GM19395 (cell line): ENCODE results near the gene BRMS1.

ENCODE experiments used
- ATAC-seq: cut with Tn5 transposase; IDR thresholded peaks from one replicate; pipeline ENCODE4 v1.9.1; 2021; ENCODE audit warnings: mild to moderate bottlenecking, moderate library complexity; ENCODE audit not compliant: unreplicated experiment

Gene BRMS1

DNA sequence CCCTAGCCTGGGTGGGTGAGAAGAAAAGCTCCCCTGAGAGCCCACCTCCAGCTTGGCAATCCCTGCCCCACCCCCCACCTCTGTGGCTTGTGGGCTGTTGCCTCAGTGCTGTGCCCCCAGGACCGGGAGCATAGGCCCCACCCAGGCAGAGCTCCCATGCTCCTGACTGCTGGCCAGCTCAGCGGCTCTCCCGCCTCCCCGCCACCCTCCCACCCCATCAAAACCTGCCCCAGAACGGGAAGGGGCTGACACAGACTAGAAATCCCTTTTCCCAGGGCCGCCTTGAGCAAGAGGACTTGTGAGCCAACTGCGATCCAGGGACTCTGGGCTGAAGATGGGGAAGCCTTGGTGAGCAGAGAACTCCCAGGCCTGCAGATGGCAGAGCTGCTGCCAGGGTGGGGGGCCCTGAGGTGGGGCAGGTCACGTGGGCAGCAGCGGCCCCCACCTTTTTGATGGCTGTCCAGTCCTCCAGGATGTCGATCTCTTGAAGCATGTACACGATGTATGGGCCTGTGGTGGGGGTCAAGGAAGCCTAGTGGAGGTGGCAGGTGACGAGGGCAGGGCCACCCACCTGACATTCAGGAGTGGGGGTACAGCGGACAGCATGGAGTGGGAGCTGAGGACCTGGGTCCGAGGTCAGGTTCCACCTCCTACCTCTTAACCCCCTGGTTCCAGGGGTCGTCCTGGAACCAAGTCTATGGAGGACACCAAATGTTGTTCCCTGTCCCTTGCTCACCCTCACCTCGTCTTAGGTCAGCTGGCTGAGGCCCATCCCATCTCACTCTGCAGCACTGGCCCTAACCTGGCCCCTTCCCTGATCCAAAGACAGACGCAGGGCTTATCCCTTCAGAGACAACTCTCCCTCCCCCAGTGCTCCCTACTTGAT lies 6.4 kb downstream of the BRMS1 start:
- no peak for ATAC-seq

DNA sequence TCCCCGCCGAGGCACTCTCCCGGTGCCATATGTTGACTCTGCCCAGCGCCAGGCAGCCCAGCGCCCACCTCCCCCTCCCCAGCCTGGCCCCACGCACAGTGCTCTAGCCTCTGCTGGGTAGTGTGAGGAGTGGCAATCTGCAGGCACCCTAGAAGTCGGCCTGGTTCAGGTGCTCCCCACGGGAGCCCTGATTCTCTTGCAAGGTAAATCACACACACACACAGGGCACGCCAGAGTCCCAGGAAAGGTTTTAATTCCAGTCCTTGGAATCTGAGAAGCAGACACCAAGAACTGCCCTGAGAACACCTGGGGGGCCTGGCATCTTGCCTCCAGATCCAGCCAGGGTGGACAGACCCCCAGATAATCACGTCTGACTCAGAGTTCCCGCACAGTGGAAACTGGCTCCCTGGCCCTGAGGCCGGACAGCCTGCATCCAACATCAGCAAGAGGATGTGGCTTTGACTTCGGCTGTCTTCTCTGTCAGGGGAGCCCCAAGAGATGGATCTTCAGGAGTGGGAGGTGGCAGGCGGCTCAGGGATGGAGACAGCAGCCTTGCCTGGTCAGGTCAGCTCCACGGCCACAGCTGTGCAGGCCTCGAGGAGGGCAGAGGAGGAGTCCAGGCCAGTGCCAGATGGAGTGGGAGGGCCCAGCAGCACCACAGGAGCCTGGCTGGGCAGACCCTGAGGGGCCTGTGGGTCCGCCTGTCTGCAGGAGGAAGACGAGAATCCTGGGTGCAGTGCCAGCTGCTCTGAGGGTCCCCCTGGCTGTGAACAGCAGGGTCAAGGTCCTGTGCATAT lies 7.6 kb downstream of the BRMS1 start:
- ATAC-seq = no peak

DNA sequence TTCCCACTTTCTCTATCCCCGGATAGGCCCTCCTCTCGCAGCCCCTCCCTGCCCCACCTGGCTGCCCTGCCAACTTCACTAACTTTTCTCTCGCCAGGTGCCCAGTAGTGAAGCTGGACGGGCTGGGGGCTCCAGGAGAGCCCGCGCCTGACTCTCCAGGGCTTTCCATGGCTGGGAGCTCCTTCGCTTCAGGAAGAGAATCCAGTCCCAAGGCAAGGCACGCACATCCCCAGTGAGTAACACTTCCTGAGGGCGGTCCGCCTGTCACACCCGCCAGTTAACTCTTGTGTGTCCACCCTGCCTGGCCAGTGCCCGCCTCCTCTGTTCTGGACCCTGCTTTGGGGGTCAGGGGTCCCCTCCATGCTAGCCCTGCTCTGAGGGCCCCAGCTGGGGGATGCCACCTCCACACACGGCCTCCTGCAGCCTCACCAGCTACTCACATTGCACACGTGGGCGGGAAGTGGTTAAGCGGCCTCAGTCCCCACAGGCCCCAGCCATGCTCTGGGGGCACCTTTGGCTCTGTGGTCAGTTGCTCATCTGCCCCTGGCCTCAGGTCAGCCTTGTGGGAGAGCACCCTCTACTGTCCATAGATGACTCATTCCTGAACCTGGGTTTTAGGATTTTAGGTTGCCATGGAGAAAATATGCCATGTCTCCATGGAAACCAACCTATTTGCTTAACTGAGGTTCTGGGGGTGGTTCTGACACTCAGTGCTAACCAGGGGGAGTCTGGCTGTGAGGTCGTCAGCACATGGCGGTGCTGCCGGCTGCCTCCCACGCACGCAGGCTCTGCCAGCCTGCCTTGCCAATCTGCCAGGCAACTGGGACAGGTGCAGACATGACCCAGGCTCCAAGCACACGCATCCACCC lies 8.4 kb downstream of the BRMS1 start, which contains the start of gene RIN1:
TSS of gene RIN1 (minus strand) at position 201 of the 869 bp plus-strand sequence. CDS start at position 169, 32 bp downstream.
- ATAC-seq = peak; percentile 61

DNA sequence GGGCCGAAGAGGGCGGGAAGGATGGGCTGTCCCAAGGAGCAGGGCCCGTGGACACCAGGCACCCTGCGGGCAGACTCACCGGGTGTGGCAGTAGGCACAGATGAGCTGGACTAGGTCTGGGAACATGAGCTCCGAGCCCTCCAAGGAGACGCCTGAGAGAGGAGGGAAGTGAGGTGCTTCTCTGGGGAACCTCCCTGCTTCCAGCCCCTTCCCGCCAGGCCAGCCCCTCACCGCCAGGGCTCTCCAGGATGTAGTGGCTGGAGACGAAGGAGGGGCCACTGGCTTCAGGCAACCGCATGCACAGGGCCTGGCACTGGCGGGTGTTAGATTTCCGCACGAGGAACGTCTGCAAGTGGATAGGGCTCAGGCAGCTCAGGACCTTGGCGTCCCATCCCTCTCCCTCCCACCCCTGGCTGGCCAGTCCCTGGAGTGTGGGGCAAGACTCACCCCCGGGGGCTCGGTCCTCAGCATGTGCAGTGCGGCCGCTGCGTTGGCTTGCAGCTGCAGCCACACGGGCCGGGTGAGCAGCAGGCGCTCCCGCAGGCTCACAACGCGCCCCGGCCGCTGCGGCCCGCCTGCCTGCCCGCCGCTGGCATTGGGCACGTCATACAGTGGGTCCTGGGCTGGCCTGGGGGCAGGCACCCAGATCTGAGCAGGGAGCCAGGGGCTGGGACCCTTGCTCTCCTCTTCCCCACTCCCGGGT lies 9.2 kb downstream of the BRMS1 start:
- no peak for ATAC-seq

DNA sequence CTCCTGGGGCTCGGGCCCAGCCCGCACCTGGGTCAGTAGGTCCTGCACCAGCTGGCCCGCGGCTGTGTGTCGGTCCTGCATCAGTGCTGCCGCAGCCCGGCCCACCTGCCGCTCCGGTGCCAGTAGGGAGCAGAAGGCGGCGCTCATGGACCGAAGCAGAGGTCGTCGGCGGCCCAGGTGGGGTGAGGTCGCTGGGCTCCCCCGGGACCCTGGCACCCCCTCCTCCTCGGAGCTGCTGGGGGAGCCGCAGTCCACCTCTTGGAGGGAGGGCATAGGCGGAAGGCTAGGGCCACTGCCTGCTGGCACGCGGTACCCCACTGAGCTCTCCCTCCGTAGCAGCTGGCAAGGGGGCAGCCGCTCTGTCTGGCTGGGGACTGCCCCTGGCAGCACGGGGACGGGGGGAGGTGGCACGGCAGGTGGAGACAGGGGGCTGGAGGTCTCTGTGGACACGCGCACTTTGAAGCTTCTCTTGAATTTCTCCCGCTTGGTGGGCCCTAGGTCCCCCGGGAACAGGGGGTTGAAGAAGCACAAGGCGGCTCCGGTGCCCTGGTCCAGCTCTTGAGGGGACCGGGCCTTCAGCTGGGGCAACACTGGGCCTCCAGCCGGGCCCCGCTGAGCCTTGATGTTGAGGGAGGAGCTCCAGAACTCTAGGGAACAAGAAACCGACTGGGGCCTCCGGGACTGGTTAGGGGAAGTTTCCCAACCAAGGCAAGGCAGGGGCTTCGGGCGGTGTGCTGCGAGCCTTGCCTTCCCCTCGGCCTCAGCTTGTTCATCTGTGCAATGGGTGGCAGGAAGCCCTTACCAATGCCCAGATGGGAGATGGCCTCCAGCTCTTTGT lies 10.1 kb downstream of the BRMS1 start:
- no peak for ATAC-seq

DNA sequence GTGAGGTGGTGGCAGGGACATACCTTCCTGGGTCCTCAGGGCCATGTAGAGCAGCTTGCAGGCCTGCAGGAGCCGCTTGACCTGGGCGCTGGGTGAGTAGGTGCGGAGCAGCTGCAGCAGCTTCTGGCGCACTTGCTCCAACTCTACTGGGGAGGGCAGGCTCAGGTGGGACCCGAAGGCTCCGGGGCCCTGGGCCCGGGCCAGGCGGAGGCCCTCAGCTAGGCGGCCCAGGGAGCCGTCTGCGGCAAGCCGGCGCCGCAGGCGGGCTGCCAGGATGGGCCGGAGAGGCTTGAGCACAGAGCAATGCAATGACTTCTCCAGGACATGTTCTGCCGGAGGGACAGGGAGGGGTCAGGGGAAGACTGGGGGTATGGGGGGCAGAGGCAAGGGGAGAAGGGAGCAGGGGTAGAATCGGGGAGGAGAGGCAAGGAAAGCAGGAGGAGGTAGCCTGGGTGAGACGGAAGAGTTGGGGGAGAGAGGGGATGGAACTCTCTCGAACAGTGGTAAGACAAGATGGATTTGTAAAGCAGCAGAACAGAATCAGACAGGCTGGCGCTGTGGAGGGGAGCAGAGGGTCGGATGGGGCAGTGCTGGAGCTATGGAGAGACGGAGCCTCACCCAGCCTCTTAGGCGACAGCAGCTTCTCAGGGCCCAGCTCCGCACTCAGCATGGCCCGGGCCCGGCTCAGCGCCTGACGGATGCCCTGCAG lies 10.9 kb downstream of the BRMS1 start:
- no peak for ATAC-seq

DNA sequence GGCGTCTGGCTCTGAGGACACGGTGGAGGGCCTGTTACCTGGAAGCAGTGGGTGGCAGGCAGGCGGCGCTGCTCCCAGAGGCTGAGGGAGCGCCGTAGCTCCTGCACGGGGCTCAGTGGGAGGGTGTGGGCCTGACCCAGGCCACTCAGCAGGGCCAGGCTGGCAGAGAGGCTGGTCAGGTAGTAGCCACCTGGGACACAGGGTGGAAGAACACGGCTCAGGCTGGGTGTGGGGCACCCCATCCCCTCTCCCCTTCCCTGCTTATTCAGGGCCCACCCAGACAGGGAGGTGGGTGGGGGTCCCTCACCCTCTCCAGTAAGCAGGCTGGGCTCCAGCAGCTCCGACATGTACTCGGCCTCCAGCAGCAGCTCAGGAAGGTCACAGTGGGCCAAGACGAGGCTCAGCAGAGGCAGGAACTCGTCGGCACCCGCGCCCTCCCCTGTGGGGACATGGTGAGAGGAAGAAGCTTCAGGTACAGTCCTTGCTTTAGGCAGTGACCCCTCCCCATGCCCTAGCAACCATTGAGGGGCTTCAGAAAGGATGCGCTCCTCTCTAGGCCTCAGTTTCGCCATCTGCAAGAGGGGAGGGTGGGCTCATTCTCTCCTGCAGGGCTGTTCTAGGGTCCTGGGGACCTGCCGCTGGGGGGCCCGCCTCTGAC lies 11.6 kb downstream of the BRMS1 start:
- ATAC-seq = no peak

DNA sequence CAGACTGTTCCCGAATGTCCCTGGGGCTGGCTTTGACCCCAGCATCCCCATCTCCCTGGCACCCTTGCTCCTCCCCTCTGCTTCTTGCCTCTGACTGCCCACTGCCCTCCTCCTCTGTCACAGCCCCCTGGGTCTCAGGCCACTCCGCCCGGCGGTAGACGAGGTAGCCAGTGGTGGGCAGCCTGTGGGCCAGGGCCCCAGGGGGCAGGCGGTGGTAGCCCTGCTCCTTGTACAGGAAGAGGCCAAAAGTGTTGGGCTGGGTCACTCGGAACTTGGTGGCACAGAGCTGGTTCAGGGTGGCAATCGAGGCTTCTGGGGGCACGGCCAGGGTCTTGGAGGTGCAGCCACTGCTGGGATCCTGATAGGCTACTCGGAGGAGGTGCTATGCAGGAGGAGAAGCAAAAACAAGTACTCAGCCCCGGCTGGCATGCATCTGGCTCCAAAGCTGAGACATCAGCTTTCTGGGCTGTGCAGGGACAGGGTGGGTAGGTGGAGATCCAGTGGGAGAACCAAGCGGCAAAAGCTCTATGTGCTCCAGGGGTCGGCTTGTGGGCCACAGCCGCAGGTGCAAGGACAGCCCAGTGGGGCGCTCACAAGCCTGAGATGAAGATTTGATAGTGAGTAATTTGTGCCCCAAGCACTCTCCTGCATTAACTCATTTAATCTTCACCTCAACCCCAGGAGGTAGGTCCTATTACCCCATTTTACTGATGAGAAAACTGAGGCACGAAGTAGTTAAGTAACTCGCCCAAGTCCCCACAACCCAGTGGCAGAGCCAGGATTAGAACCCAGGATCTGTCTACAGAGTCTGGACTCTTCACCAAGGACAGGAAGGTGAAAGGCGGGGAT lies 12.3 kb downstream of the BRMS1 start:
- no peak for ATAC-seq

DNA sequence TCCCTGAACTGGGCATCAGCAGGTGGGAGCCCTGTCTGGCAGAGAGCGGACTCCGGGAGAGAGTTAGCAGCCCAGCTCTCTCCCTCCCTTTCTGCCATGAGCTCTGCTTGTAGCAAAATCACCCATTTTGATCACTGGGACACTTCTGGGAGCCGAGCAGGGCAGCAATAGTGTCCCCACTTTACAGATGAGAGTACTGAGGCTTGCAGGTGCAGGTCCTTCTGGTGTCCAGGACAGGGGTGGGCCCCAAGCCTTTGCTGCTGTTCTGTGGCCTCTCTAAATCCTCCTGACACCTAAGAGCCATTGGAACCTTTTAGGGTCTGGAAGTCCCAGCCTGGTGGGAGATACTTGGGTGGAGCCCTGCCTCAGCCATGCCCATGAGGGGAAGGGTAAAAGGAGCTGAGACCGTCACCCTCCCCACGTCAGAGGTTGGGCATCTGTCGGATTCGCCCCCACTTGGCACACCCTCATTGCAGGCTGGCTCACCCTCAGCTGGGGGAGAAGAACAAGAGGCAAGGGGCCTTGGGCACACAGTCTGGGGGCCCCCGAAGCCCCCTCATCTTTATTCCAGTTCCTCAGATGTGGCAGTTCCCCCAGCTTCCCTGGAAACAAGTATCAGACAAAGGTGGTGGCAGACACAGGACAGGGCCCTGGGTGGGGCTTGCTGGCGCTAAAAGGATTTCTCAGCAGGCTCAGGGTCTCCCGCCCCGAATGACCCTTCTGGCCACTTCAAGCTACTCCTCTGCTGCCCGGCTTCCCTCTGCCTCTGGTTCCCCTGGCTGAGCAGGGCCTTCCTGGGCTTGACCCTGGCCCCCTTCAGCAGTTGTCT lies 13.1 kb downstream of the BRMS1 start:
- ATAC-seq = no peak

DNA sequence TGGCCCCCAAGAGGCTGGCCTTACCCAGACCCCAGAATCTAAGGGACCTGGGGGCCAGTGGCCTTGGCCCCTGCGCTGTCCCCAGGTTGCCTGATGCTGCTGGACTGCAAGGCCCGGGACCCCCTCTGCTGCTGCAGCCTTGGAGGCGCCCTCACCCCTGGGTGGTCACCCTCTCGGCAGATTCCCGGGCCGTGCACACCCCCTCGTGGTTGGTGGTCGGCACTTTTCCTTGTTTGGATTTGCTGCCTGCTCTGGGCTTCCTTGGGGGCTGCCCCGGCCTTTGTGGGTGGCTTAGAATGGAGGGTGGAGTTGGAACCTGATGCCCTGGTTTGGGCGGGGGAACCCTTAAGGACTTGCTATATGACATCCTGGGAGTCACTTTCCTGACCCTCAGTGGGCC lies 14.0 kb downstream of the BRMS1 start:
- ATAC-seq = no peak

DNA sequence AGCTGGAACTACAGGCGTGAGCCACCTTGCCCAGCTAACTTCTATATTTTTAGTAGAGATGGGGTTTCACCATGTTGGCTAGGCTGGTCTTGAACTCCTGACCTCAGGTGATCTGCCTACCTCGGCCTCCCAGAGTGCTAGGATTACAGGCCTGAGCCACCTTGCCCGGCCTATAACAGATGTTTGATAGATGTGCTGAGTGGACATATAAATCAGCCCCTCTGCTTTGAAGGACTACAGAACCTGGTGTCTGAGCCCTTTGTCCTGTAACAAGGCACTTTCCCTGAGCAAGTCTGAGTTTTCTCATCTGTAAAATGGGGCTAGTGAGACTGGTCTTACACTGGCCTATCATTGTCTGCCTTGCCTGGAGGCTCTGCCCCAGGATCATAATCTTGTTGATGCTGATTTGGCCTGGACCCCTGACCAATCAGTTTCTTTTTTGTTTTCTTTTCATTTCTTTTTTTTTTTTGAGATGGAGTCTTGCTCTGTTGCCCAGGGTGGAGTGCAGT lies 15.7 kb downstream of the BRMS1 start:
- no peak for ATAC-seq

DNA sequence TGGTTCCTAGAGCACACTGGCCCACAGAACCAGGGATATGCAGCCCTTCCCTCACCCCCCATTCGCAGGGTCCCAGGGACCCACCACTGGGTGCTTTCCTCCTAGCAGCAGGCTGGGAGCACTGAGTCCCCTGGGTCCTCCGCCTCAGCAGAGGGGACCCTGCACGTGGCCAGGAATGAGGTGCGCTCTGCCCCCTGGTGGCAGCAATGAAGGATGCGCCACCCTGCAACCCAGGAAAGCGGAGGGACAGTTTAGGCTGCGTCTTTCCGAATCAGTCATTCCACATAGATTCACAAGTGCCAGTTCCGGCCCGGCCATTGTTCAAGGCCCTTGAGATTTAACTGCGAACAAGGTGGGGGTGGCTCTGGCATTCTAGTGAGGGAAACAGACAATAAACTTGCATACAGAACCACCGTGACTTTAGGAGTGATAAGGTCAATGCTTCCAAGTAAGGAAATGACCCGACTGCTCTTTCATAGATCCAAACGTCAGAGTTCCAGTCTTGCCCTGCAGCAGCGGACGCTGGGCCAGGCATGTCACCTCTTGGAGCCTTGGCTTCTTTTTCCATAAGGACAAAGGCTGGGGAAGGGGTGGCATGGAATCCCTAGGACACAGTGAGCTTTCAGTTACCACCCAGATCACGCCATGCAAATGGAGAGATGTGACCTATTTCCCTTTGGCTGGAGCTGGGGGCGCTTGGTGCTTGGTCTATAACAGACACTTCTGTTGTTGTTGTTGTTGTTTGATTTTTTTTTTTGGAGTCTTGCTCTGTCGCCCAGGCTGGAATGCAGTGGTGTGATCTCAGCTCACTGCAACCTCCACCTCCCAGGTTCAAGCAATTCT lies 16.4 kb downstream of the BRMS1 start:
- ATAC-seq = no peak

DNA sequence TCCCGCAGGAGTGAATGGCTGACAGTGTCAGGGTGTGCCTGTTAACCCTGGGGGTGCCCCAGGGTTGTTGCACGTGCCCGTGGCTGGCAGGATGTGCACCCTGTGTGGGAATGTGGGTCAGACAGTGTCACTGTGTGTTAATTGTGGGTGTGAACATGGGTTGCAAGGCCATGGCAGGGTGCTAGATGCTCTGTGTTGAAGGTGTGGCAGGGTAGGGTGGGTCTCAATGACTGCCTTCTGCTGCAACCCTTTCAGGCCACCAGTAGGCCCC lies 16.9 kb downstream of the BRMS1 start:
- ATAC-seq = no peak

DNA sequence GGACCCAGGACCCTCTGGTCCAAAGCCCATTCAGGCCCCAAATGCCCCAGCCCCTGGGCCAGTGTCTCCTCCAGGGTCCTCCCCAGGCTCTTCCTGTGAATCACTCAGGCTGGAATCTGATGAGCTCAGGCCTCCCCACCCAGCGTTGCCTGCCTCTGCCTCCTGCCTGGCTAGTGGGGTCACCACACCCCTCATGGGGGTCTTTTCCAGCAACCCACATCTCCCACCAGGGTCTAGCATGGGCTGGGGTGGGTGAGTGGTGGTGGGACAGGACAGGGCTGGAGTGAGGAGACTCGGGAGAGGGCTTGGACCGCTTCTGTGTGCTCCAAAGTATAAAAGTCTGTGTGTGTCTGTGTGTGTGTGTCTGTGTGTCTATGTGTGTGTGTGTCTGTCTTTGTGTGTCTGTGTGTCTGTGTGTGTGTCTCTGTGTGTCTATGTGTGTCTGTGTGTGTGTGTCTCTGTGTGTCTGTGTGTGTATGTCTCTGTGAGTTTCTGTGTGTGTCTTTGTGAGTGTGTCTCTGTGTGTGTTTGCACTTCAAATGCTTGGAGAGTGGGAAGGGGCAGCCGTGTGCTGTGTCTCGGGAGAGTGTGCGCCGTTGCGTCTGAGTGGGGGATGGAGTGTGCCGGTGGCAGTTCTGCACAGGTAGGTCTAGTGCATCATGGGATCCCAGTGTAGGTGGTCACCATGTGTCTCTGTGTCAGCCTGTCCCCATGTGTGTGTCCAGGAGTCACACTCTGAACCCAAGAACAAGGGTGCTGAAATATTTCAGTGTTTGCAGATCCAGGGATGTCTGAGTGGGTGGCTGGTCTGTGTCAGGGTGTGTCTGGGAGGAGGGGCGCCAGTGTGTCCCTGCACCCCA lies 17.5 kb downstream of the BRMS1 start:
- no peak for ATAC-seq
